Left renal pelvis (tissue), 4 donors: Measurements from ENCODE around the gene TTC9C. TPM values are rescaled to one million over a fixed set of nuclear protein-coding genes. Genes with fewer than 3 reads are reported as not detected.

Experiments used
- polyA plus RNA-seq, 4 donors: library from polyadenylated mRNA; unstranded; fragments of 120-200 nt; gene quantifications; one replicate each; pipeline ENCODE4 v1.2.1, GENCODE V29; 2013; ENCODE audit not compliant: insufficient read length in 4 of 4

The TTC9C gene
- polyA plus RNA-seq, 4 donors: 38.8 to 46.5 (median 44.0) TPM

Other genes starting within 250 kb of the TTC9C start
- gene AHNAK, start 181.7 kb upstream of the TTC9C start, polyA plus RNA-seq: 100 to 1,000 TPM; 189 to 439 (median 222) TPM
- 1,000 to 10,000 TPM; 1,909 to 2,321 (median 2,191) TPM for gene EEF1G, start 154.6 kb upstream of the TTC9C start, polyA plus RNA-seq
- 10 to 100 TPM; 18.7 to 25.0 (median 21.1) TPM for gene TUT1, start 137.0 kb upstream of the TTC9C start, polyA plus RNA-seq
- gene MTA2, start 126.6 kb upstream of the TTC9C start, polyA plus RNA-seq: 100 to 1,000 TPM in 1 of 4 donors, 10 to 100 TPM in 3; 83.7 to 106 (median 94.6) TPM
- 10 to 100 TPM; 31.8 to 42.3 (median 38.6) TPM for gene EML3, start 115.7 kb upstream of the TTC9C start, polyA plus RNA-seq
- gene ROM1, start 115.2 kb upstream of the TTC9C start, polyA plus RNA-seq: 1 to 10 TPM; 3.1 to 6.9 (median 3.6) TPM
- 10 to 100 TPM; 27.2 to 49.9 (median 29.8) TPM for gene B3GAT3, start 106.5 kb upstream of the TTC9C start, polyA plus RNA-seq
- gene GANAB, start 81.9 kb upstream of the TTC9C start, polyA plus RNA-seq: 100 to 1,000 TPM; 363 to 404 (median 379) TPM
- 10 to 100 TPM; 15.7 to 21.6 (median 18.1) TPM for gene INTS5, start 75.2 kb upstream of the TTC9C start, polyA plus RNA-seq
- gene C11orf98, start 63.3 kb upstream of the TTC9C start, polyA plus RNA-seq: 10 to 100 TPM; 44.7 to 64.6 (median 53.5) TPM
- gene CSKMT, start 63.2 kb upstream of the TTC9C start, polyA plus RNA-seq: 1 to 10 TPM; 4.4 to 6.6 (median 6.0) TPM
- gene UQCC3, start 56.8 kb upstream of the TTC9C start, polyA plus RNA-seq: 10 to 100 TPM in 1 of 4 donors, 1 to 10 TPM in 3; 6.0 to 12.6 (median 7.6) TPM
- 1 to 10 TPM; 5.6 to 8.5 (median 6.1) TPM for gene LBHD1, start 56.2 kb upstream of the TTC9C start, polyA plus RNA-seq
- gene UBXN1, start 49.4 kb upstream of the TTC9C start, polyA plus RNA-seq: 100 to 1,000 TPM; 109 to 166 (median 156) TPM
- gene LRRN4CL, start 39.0 kb upstream of the TTC9C start, polyA plus RNA-seq: 1 to 10 TPM in 3 of 4 donors, under 1 TPM in 1; 0.92 to 9.5 (median 1.4) TPM
- gene BSCL2, start 21.1 kb upstream of the TTC9C start, polyA plus RNA-seq: 10 to 100 TPM; 48.7 to 71.0 (median 56.2) TPM
- 1 to 10 TPM; 1.5 to 2.4 (median 1.9) TPM for gene GNG3, start 20.8 kb upstream of the TTC9C start, polyA plus RNA-seq
- gene HNRNPUL2, start 1.0 kb upstream of the TTC9C start, polyA plus RNA-seq: 10 to 100 TPM; 71.1 to 91.1 (median 84.8) TPM
- 1 to 10 TPM; 3.9 to 8.9 (median 7.6) TPM for gene ZBTB3, start 25.7 kb downstream of the TTC9C start, polyA plus RNA-seq
- gene POLR2G, start 33.1 kb downstream of the TTC9C start, polyA plus RNA-seq: 100 to 1,000 TPM; 102 to 155 (median 145) TPM
- gene TAF6L, start 42.9 kb downstream of the TTC9C start, polyA plus RNA-seq: 10 to 100 TPM; 19.8 to 43.2 (median 26.6) TPM
- gene TMEM179B, start 58.9 kb downstream of the TTC9C start, polyA plus RNA-seq: 10 to 100 TPM; 38.8 to 68.4 (median 63.9) TPM
- 10 to 100 TPM; 19.4 to 31.0 (median 23.3) TPM for gene TMEM223, start 63.5 kb downstream of the TTC9C start, polyA plus RNA-seq
- gene NXF1, start 77.0 kb downstream of the TTC9C start, polyA plus RNA-seq: 100 to 1,000 TPM; 109 to 125 (median 121) TPM
- gene STX5, start 103.6 kb downstream of the TTC9C start, polyA plus RNA-seq: 10 to 100 TPM; 53.3 to 57.3 (median 55.5) TPM
- gene TEX54, start 104.4 kb downstream of the TTC9C start, polyA plus RNA-seq: under 1 TPM in 3 of 4 donors, not detected in 1; 0.32 to 0.63 (median 0.38) TPM
- 10 to 100 TPM; 30.2 to 50.4 (median 35.3) TPM for gene WDR74, start 111.1 kb downstream of the TTC9C start, polyA plus RNA-seq
- 100 to 1,000 TPM in 3 of 4 donors, 10 to 100 TPM in 1; 81.0 to 207 (median 159) TPM for gene SLC3A2, start 152.4 kb downstream of the TTC9C start, polyA plus RNA-seq
- gene CHRM1, start 192.9 kb downstream of the TTC9C start, polyA plus RNA-seq: under 1 TPM in 2 of 4 donors, not detected in 2; 0.05 to 0.40 TPM